HFF-Myc (cell line): ENCODE measurements around the gene FBXO15.

Experiments
- DNase-seq: peaks from one replicate; pipeline ENCODE4 v3.0.0-alpha.2; 2011; ENCODE audit warnings: low read depth; ENCODE audit errors: extremely low read depth
- H3K4me3 ChIP-seq: replicated peaks from 2 replicates; pipeline ENCODE4 v1.5.1; 2011; ENCODE audit warnings: low read depth, mild to moderate bottlenecking, control low read depth, low read length
- CTCF ChIP-seq: IDR thresholded peaks from 2 replicates; pipeline ENCODE4 v1.5.1; 2012; ENCODE audit warnings: mild to moderate bottlenecking, low read depth, low read length, control low read depth; ENCODE audit errors: missing control alignments

The FBXO15 gene

DNA sequence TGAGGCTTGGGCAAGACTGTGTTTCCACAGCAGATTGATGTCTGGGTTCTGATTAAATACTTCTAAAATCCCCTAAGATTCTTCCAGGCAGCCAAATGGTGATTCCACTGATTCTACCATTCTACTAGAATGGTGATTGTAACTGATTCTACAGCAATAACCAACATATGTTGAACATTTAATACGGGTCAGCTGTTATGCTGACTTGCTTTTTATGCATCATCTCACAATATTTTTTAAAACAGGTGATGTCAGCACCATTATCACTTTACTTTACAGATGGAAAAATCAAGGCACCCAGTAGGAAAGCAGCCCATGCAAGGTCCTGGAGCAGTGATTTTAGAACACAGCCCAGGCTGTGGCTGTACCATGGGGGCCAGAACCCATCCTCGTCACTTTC, 38.2 kb upstream of the FBXO15 start:
- no peak for TF ChIP-seq CTCF
- no peak overlapping the region for H3K4me3 ChIP-seq
- no peak for DNase-seq

GRCh38 chr18:74184875-74185274, 37.2 kb upstream of the FBXO15 start:
- no peak for TF ChIP-seq CTCF
- DNase-seq: no peak
- H3K4me3 ChIP-seq: no peak overlapping the region

DNA sequence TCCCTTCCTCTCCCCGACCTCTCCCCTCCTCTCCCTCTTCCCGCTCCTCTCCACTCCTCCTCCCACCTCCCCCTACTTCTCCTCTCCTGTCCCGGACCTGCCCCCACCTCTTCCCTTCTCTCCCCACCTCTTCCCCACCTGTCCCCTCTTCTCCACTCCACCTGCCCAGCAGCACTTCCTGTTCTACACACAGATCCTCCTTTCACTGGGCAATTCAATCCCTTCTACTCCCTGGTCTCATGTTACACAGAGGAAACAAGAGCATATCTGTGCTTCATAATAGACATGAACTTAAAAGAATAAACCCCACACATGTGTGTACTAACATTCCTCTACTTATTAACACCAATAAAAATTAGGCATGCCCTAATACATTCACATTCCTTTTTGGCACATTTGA, 35.5 kb upstream of the FBXO15 start:
- no peak for TF ChIP-seq CTCF
- DNase-seq: no peak
- H3K4me3 ChIP-seq: no peak overlapping the region

- DNase-seq: no peak
- H3K4me3 ChIP-seq: no peak overlapping the region
- TF ChIP-seq CTCF: no peak
These were observed 34.7 kb upstream of the FBXO15 start for GRCh38 chr18:74182335-74182734.

GRCh38 chr18:74179623-74180199, 32.1 kb upstream of the FBXO15 start:
- H3K4me3 ChIP-seq: no peak overlapping the region
- DNase-seq: no peak
- no peak for TF ChIP-seq CTCF

DNA sequence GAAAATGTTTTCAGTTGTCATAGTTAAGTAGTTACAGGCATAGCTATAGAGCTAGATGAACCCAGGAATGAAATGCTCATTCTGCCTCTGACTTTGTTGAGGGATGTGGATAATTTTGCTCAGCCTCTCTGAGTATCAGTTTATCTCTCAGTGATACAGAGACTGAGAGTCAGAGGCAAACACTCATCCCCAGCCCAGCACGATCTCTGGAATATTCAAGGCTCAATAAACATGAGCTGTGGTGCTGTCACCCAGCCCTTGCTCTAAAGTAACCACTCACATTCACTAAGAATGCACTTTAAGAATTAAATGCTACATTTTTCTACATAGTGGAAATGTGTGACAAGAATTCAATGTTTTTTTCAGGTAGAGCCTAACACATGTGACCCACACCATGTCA, 31.2 kb upstream of the FBXO15 start:
- DNase-seq: no peak
- TF ChIP-seq CTCF: no peak
- H3K4me3 ChIP-seq: no peak overlapping the region

DNA sequence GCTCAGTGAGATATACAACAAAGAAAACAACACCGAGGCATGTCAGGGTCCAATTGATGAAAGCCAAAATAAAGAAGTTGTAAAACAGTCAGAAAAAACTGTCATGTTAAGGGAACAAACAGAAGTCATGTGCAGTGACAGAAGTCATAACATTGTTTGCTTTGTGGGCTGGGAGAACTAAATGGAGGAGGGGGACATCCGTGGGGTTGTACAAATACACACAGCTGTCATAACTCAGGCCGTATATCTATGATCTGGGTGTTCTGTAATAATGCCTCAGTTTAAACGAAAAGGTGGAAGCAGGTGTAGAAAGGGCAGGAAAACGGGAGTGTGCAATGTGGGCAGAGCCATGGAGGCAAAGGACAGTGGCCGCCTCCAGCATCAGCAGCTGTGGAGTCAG, 28.0 kb upstream of the FBXO15 start:
- no peak for DNase-seq
- no peak for TF ChIP-seq CTCF
- H3K4me3 ChIP-seq: no peak overlapping the region
